ENCODE data around the gene AURKAIP1.

AURKAIP1 gene

GRCh38 chr1:1357871-1358432 lies 17.1 kb downstream of the AURKAIP1 start:
- peaks cover 6% of the 10 kb centered on the region for H3K27me3 ChIP-seq (ENCODE audit: insufficient read depth, low read length, poor library complexity)
- WGBS (ENCODE audit: extremely low coverage, insufficient coverage, low lambda C conversion rate): no CpG with 5 or more reads among the region's 18 CpGs
- H3K79me2 ChIP-seq (ENCODE audit: control insufficient read depth, insufficient read depth, low read length): no peaks in the 10 kb centered on the region
- H3K79me1 ChIP-seq (ENCODE audit: low read length): no peaks in the 10 kb centered on the region
- no peak overlapping the region for H3K27ac ChIP-seq (ENCODE audit: low read depth, low read length)
- no peak overlapping the region for H2BK5ac ChIP-seq (ENCODE audit: low read length)
- no peak overlapping the region for H3K56ac ChIP-seq (ENCODE audit: low read length)
- no peak overlapping the region for H3K4me3 ChIP-seq (ENCODE audit: low read length)
- H3K4me1 ChIP-seq (ENCODE audit: control insufficient read depth, low read depth, low read length): peaks cover 3% of the 10 kb centered on the region
- peak overlapping the region; percentile 28 for H3K18ac ChIP-seq (ENCODE audit: low read length)
- no peak overlapping the region for H4K5ac ChIP-seq (ENCODE audit: low read length)
- H3K23ac ChIP-seq (ENCODE audit: low read length): no peak overlapping the region
- peak overlapping the region; percentile 49 for H3K4ac ChIP-seq (ENCODE audit: low read depth, low read length)
- no peak overlapping the region for H2BK120ac ChIP-seq (ENCODE audit: low read depth, low read length)
- DNase-seq: no peak
- H2AK5ac ChIP-seq (ENCODE audit: low read length): no peak overlapping the region
- peak overlapping the region; percentile 42 for H3K9ac ChIP-seq (ENCODE audit: low read length)
- H3K4me2 ChIP-seq (ENCODE audit: low read length): no peak overlapping the region
- H2BK15ac ChIP-seq (replicated peaks; ENCODE audit: low read depth): no peak overlapping the region
- H4K8ac ChIP-seq (ENCODE audit: low read depth, low read length): no peak overlapping the region
- H3K36me3 ChIP-seq (ENCODE audit: control insufficient read depth, insufficient read depth, low read length): no peaks in the 10 kb centered on the region

- Histone ChIP-seq H3K9ac (ENCODE audit: low read length) (no peak overlapping the region), H2BK15ac (replicated peaks; ENCODE audit: low read depth) (no peak overlapping the region), H3K4me2 (ENCODE audit: low read length) (no peak overlapping the region), H4K8ac (ENCODE audit: low read depth, low read length) (no peak overlapping the region), H3K27ac (ENCODE audit: low read depth, low read length) (no peak overlapping the region), H2BK5ac (ENCODE audit: low read length) (no peak overlapping the region), H3K56ac (ENCODE audit: low read length) (no peak overlapping the region), H3K36me3 (ENCODE audit: control insufficient read depth, insufficient read depth, low read length) (no peaks in the 10 kb centered on the region), H2AK5ac (ENCODE audit: low read length) (no peak overlapping the region), H3K79me1 (ENCODE audit: low read length) (no peaks in the 10 kb centered on the region), H3K4me1 (ENCODE audit: control insufficient read depth, low read depth, low read length) (peaks cover 3% of the 10 kb centered on the region), H3K23ac (ENCODE audit: low read length) (no peak overlapping the region), H2BK120ac (ENCODE audit: low read depth, low read length) (no peak overlapping the region), H3K79me2 (ENCODE audit: control insufficient read depth, insufficient read depth, low read length) (no peaks in the 10 kb centered on the region), H3K4me3 (ENCODE audit: low read length) (no peak overlapping the region), H3K4ac (ENCODE audit: low read depth, low read length) (no peak overlapping the region), H4K5ac (ENCODE audit: low read length) (no peak overlapping the region), H3K18ac (ENCODE audit: low read length) (no peak overlapping the region), H3K27me3 (ENCODE audit: insufficient read depth, low read length, poor library complexity) (peaks cover 6% of the 10 kb centered on the region)
- no CpG with 5 or more reads among the region's 26 CpGs for WGBS (ENCODE audit: extremely low coverage, insufficient coverage, low lambda C conversion rate)
- DNase-seq: no peak
Measured at GRCh38 chr1:1356796-1357401, 18.1 kb downstream of the AURKAIP1 start.

- WGBS (ENCODE audit: extremely low coverage, insufficient coverage, low lambda C conversion rate): no CpG with 5 or more reads among the region's 8 CpGs
- Histone ChIP-seq H3K4ac (ENCODE audit: low read depth, low read length) (no peak overlapping the region), H2BK120ac (ENCODE audit: low read depth, low read length) (no peak overlapping the region), H3K9ac (ENCODE audit: low read length) (no peak overlapping the region), H3K4me3 (ENCODE audit: low read length) (no peak overlapping the region), H3K36me3 (ENCODE audit: control insufficient read depth, insufficient read depth, low read length) (no peaks in the 10 kb centered on the region), H2BK5ac (ENCODE audit: low read length) (no peak overlapping the region), H3K56ac (ENCODE audit: low read length) (no peak overlapping the region), H4K5ac (ENCODE audit: low read length) (no peak overlapping the region), H3K27me3 (ENCODE audit: insufficient read depth, low read length, poor library complexity) (peaks cover 6% of the 10 kb centered on the region), H3K23ac (ENCODE audit: low read length) (no peak overlapping the region), H3K18ac (ENCODE audit: low read length) (no peak overlapping the region), H3K4me2 (ENCODE audit: low read length) (no peak overlapping the region), H2BK15ac (replicated peaks; ENCODE audit: low read depth) (no peak overlapping the region), H3K27ac (ENCODE audit: low read depth, low read length) (no peak overlapping the region), H3K4me1 (ENCODE audit: control insufficient read depth, low read depth, low read length) (peaks cover 3% of the 10 kb centered on the region), H2AK5ac (ENCODE audit: low read length) (no peak overlapping the region), H3K79me2 (ENCODE audit: control insufficient read depth, insufficient read depth, low read length) (no peaks in the 10 kb centered on the region), H4K8ac (ENCODE audit: low read depth, low read length) (no peak overlapping the region), H3K79me1 (ENCODE audit: low read length) (no peaks in the 10 kb centered on the region)
- no peak for DNase-seq
Measured at GRCh38 chr1:1356166-1356795, 18.7 kb downstream of the AURKAIP1 start.

- Histone ChIP-seq H3K27me3 (ENCODE audit: insufficient read depth, low read length, poor library complexity) (peaks cover 6% of the 10 kb centered on the region), H3K23ac (ENCODE audit: low read length) (no peak overlapping the region), H3K27ac (ENCODE audit: low read depth, low read length) (no peak overlapping the region), H3K4me1 (ENCODE audit: control insufficient read depth, low read depth, low read length) (no peaks in the 10 kb centered on the region), H3K79me1 (ENCODE audit: low read length) (no peaks in the 10 kb centered on the region), H4K5ac (ENCODE audit: low read length) (no peak overlapping the region), H2BK15ac (replicated peaks; ENCODE audit: low read depth) (no peak overlapping the region), H3K18ac (ENCODE audit: low read length) (peak overlapping the region; percentile 24), H3K36me3 (ENCODE audit: control insufficient read depth, insufficient read depth, low read length) (no peaks in the 10 kb centered on the region), H3K79me2 (ENCODE audit: control insufficient read depth, insufficient read depth, low read length) (no peaks in the 10 kb centered on the region), H3K56ac (ENCODE audit: low read length) (peak overlapping the region; percentile 34), H3K9ac (ENCODE audit: low read length) (no peak overlapping the region), H3K4me3 (ENCODE audit: low read length) (no peak overlapping the region), H2AK5ac (ENCODE audit: low read length) (no peak overlapping the region), H4K8ac (ENCODE audit: low read depth, low read length) (no peak overlapping the region), H2BK120ac (ENCODE audit: low read depth, low read length) (no peak overlapping the region), H3K4me2 (ENCODE audit: low read length) (no peak overlapping the region), H3K4ac (ENCODE audit: low read depth, low read length) (no peak overlapping the region), H2BK5ac (ENCODE audit: low read length) (no peak overlapping the region)
- no peak for DNase-seq
- WGBS (ENCODE audit: extremely low coverage, insufficient coverage, low lambda C conversion rate): no CpG with 5 or more reads among the region's 52 CpGs
Measured at GRCh38 chr1:1355416-1355815, 19.6 kb downstream of the AURKAIP1 start.

GRCh38 chr1:1354271-1355247 lies 20.4 kb downstream of the AURKAIP1 start:
- Histone ChIP-seq H2BK15ac (replicated peaks; ENCODE audit: low read depth) (no peak overlapping the region), H2AK5ac (ENCODE audit: low read length) (no peak overlapping the region), H3K79me2 (ENCODE audit: control insufficient read depth, insufficient read depth, low read length) (no peaks in the 10 kb centered on the region), H4K8ac (ENCODE audit: low read depth, low read length) (no peak overlapping the region), H4K5ac (ENCODE audit: low read length) (no peak overlapping the region), H3K9ac (ENCODE audit: low read length) (peak overlapping the region; percentile 24), H3K4me3 (ENCODE audit: low read length) (no peak overlapping the region), H3K23ac (ENCODE audit: low read length) (no peak overlapping the region), H3K36me3 (ENCODE audit: control insufficient read depth, insufficient read depth, low read length) (no peaks in the 10 kb centered on the region), H3K18ac (ENCODE audit: low read length) (no peak overlapping the region), H3K79me1 (ENCODE audit: low read length) (no peaks in the 10 kb centered on the region), H3K27me3 (ENCODE audit: insufficient read depth, low read length, poor library complexity) (peaks cover 6% of the 10 kb centered on the region), H3K4ac (ENCODE audit: low read depth, low read length) (peak overlapping the region; percentile 74), H3K56ac (ENCODE audit: low read length) (peak overlapping the region; percentile 28), H2BK5ac (ENCODE audit: low read length) (no peak overlapping the region), H2BK120ac (ENCODE audit: low read depth, low read length) (no peak overlapping the region), H3K4me1 (ENCODE audit: control insufficient read depth, low read depth, low read length) (no peaks in the 10 kb centered on the region), H3K4me2 (ENCODE audit: low read length) (peak overlapping the region; percentile 5), H3K27ac (ENCODE audit: low read depth, low read length) (no peak overlapping the region)
- DNase-seq: no peak
- WGBS (ENCODE audit: extremely low coverage, insufficient coverage, low lambda C conversion rate): no CpG with 5 or more reads among the region's 116 CpGs
